ENCODE results near the gene IFNA6. TPM values are rescaled to one million over a fixed set of nuclear protein-coding genes. Genes with fewer than 3 reads are reported as not detected.

Gene IFNA6
- polyA plus RNA-seq, 1 donor from 2014 or later: not detected

DNA sequence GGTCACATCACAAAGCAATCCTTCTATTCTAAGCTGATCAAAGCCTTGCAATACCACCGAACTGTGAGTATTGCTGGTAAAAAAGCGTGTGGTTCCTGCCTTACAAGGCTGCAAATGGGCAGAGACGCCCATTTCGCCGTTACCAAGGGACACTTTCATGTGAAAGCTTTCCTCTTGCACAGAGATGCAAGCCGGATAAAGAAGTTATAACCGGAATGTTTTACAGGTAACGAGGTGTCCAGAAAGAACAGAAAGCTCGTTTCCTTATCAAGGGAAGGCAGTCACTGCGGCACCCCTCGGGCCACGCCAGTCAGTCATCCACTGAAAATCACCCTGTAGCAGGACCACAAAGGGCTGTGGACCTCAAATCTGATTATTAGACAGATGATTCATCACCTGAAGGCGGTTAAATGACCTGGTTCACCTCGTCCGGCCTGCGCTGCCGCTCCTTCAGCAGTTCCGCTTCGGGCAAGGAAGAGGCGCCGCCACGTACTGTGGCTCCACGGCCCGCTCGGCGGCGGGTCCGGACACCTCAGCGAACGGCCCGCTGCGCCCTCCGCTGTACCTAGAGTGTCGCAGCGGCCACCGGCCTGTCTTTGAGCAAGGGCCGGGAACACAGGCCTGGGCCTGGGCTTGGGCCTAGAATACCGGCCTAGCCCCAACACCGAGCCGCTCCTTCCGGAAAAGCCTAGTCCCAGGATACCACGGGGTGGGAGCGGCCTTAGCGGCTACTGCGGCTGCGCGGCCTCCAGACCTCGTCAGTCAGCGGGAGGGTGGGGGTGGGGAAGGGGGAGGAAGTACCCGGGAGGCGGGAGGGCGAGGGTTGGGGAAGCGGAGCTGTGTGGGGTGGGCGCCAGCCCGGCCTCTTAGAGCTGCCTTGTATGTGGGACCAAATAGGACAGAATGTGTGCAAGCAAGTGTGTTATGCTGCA, 15.7 kb downstream of the IFNA6 start, which contains the start of gene KLHL9:
TSS of gene KLHL9 (minus strand) at position 704 of the 932 bp plus-strand sequence. CDS start at position 159, 545 bp downstream.
- Histone ChIP-seq H3K9me3 (ENCODE audit: low read length) (no peaks in the 10 kb centered on the region), H3K9me2 (ENCODE audit: insufficient read depth, low read length) (no peaks in the 10 kb centered on the region), H3K4me2 (ENCODE audit: low read length) (peak within 1 kb of the TSS; percentile 89), H3K9ac (ENCODE audit: low read length) (peak within 1 kb of the TSS; percentile 96), H3K4me3 (ENCODE audit: low read length) (peak within 1 kb of the TSS; percentile 86), H2AFZ (ENCODE audit: low read depth, low read length) (peak within 1 kb of the TSS; percentile 93), H3K27me3 (ENCODE audit: insufficient read depth, low read depth, low read length) (no peaks in the 10 kb centered on the region), H4K20me1 (ENCODE audit: insufficient read depth) (no peaks in the 10 kb centered on the region), H3F3A (ENCODE audit: insufficient read depth, low read length, poor library complexity, severe bottlenecking) (no peaks in the 10 kb centered on the region), H3K79me2 (replicated peaks; ENCODE audit: insufficient read depth, low read length) (peaks cover 51% of the 10 kb centered on the region), H3K27ac (ENCODE audit: low read length) (peak within 1 kb of the TSS; percentile 94), H3K36me3 (ENCODE audit: insufficient read depth, low read length) (peaks cover 6% of the 10 kb centered on the region)
- TF ChIP-seq MXI1 (conservative IDR thresholded peaks at IDR 0.05; ENCODE audit: poor library complexity, severe bottlenecking) (peak; percentile 52), POLR2AphosphoS5 (IDR thresholded peaks at IDR 0.05) (peak; percentile 96)
- TF ChIP-seq, protein P1, sequence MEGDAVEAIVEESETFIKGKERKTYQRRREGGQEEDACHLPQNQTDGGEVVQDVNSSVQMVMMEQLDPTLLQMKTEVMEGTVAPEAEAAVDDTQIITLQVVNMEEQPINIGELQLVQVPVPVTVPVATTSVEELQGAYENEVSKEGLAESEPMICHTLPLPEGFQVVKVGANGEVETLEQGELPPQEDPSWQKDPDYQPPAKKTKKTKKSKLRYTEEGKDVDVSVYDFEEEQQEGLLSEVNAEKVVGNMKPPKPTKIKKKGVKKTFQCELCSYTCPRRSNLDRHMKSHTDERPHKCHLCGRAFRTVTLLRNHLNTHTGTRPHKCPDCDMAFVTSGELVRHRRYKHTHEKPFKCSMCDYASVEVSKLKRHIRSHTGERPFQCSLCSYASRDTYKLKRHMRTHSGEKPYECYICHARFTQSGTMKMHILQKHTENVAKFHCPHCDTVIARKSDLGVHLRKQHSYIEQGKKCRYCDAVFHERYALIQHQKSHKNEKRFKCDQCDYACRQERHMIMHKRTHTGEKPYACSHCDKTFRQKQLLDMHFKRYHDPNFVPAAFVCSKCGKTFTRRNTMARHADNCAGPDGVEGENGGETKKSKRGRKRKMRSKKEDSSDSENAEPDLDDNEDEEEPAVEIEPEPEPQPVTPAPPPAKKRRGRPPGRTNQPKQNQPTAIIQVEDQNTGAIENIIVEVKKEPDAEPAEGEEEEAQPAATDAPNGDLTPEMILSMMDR (IDR thresholded peaks at IDR 0.05; ENCODE audit: poor library complexity, severe bottlenecking): no peak
- TF ChIP-seq, protein P2, sequence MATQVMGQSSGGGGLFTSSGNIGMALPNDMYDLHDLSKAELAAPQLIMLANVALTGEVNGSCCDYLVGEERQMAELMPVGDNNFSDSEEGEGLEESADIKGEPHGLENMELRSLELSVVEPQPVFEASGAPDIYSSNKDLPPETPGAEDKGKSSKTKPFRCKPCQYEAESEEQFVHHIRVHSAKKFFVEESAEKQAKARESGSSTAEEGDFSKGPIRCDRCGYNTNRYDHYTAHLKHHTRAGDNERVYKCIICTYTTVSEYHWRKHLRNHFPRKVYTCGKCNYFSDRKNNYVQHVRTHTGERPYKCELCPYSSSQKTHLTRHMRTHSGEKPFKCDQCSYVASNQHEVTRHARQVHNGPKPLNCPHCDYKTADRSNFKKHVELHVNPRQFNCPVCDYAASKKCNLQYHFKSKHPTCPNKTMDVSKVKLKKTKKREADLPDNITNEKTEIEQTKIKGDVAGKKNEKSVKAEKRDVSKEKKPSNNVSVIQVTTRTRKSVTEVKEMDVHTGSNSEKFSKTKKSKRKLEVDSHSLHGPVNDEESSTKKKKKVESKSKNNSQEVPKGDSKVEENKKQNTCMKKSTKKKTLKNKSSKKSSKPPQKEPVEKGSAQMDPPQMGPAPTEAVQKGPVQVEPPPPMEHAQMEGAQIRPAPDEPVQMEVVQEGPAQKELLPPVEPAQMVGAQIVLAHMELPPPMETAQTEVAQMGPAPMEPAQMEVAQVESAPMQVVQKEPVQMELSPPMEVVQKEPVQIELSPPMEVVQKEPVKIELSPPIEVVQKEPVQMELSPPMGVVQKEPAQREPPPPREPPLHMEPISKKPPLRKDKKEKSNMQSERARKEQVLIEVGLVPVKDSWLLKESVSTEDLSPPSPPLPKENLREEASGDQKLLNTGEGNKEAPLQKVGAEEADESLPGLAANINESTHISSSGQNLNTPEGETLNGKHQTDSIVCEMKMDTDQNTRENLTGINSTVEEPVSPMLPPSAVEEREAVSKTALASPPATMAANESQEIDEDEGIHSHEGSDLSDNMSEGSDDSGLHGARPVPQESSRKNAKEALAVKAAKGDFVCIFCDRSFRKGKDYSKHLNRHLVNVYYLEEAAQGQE (IDR thresholded peaks at IDR 0.05; ENCODE audit: borderline replicate concordance): peak; percentile 65

DNA sequence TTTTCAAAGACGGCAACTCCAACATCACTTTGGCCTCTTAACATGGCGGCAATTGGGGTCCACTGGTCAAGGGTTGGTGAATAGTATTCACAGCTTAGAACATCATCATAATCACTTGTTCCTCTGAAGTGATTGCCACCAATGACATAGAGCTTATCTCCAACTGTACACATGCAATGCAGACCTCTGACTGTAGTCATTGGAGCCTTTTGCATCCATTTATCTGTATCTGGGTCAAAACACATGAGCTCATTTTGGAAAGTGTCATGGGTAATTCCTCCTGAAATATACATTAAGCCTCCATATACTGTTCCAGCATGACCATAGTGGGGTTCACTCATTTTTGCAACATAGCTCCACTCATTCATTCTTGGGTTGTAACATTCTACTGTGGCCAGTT, 17.5 kb downstream of the IFNA6 start:
- Histone ChIP-seq H3K9ac (ENCODE audit: low read length) (no peak overlapping the region), H3K36me3 (ENCODE audit: insufficient read depth, low read length) (peaks cover 6% of the 10 kb centered on the region), H3K79me2 (replicated peaks; ENCODE audit: insufficient read depth, low read length) (peaks cover 69% of the 10 kb centered on the region), H3K4me3 (ENCODE audit: low read length) (peak overlapping the region; percentile 86), H3K27ac (ENCODE audit: low read length) (no peak overlapping the region), H4K20me1 (ENCODE audit: insufficient read depth) (no peaks in the 10 kb centered on the region), H3K27me3 (ENCODE audit: insufficient read depth, low read depth, low read length) (no peaks in the 10 kb centered on the region), H3K9me3 (ENCODE audit: low read length) (no peaks in the 10 kb centered on the region), H3K4me2 (ENCODE audit: low read length) (peak overlapping the region; percentile 89), H3K9me2 (ENCODE audit: insufficient read depth, low read length) (no peaks in the 10 kb centered on the region), H2AFZ (ENCODE audit: low read depth, low read length) (no peak overlapping the region), H3F3A (ENCODE audit: insufficient read depth, low read length, poor library complexity, severe bottlenecking) (no peaks in the 10 kb centered on the region)
- TF ChIP-seq TAF1 (IDR thresholded peaks at IDR 0.05; ENCODE audit: low read depth): no peak

DNA sequence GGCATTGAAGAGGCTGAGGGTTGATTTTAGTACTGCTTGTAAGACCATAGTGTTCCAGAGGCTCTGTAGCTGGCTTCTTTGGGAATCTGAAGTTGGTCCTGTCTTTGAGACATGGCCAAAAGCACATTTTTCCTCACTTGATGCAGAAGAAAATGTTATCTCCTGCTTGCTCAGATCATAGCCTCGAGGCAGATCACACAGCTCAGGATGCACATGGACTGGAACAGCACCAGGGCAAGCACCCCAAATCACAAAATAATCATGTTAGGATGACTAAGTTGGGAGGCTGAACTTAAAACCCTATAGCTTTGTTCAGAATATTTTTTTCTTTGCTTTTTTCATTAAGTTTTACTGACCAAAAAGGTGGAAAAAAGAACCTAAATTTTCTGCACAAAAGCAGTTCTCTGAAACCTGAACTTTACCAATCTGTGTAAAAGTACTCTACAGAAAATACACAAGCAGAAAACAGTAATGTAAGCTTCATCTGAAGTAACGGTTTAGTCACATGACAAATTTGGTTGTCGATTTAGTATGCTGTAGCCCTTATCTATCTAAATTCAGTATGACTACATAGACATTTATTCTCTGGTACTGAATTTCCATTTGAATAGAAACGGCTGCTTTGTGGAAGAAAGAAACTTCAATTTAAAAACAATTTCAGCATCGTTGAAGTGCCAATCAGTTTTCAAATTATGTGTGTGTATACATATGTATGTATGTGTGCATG, 18.8 kb downstream of the IFNA6 start:
- Histone ChIP-seq H3K27ac (ENCODE audit: low read length) (no peak overlapping the region), H3K79me2 (replicated peaks; ENCODE audit: insufficient read depth, low read length) (peaks cover 69% of the 10 kb centered on the region), H3K9me2 (ENCODE audit: insufficient read depth, low read length) (no peaks in the 10 kb centered on the region), H3K4me2 (ENCODE audit: low read length) (peak overlapping the region; percentile 84), H3K36me3 (ENCODE audit: insufficient read depth, low read length) (peaks cover 6% of the 10 kb centered on the region), H2AFZ (ENCODE audit: low read depth, low read length) (no peak overlapping the region), H3K4me3 (ENCODE audit: low read length) (peak overlapping the region; percentile 86), H3K9me3 (ENCODE audit: low read length) (no peaks in the 10 kb centered on the region), H3K9ac (ENCODE audit: low read length) (no peak overlapping the region), H3K27me3 (ENCODE audit: insufficient read depth, low read depth, low read length) (no peaks in the 10 kb centered on the region), H4K20me1 (ENCODE audit: insufficient read depth) (no peaks in the 10 kb centered on the region), H3F3A (ENCODE audit: insufficient read depth, low read length, poor library complexity, severe bottlenecking) (no peaks in the 10 kb centered on the region)
- no peak for TF ChIP-seq MXI1 (conservative IDR thresholded peaks at IDR 0.05; ENCODE audit: poor library complexity, severe bottlenecking)
- no peak for TF ChIP-seq TAF1 (IDR thresholded peaks at IDR 0.05; ENCODE audit: low read depth)
- TF ChIP-seq, protein P1 (IDR thresholded peaks at IDR 0.05; ENCODE audit: poor library complexity, severe bottlenecking): no peak
- TF ChIP-seq RAD21 (conservative IDR thresholded peaks at IDR 0.05): no peak

All from neural cell (in vitro differentiated cells).